Large intestine (tissue), 3 donors: ENCODE measurements around the gene ROR1. TPM values are rescaled to one million over a fixed set of nuclear protein-coding genes. Genes with fewer than 3 reads are reported as not detected.

Source experiments
- DNase-seq, 2 donors: peaks; one replicate each; pipeline versions ENCODE4 v3.0.0 to v3.0.0-alpha.2; 2013
- H3K27ac ChIP-seq: one replicate; pipeline ENCODE4 v1.5.1; 2013; ENCODE audit warnings: low read length
- H3K27me3 ChIP-seq: 2 replicates; pipeline ENCODE4 v1.6.1; 2013; ENCODE audit warnings: low read length; ENCODE audit not compliant: control insufficient read depth, insufficient read depth
- H3K36me3 ChIP-seq: 2 replicates; pipeline ENCODE4 v1.6.1; 2013; ENCODE audit warnings: low read length; ENCODE audit not compliant: control insufficient read depth, insufficient read depth
- H3K4me1 ChIP-seq: one replicate; pipeline ENCODE4 v1.6.1; 2013; ENCODE audit warnings: low read length; ENCODE audit not compliant: control insufficient read depth, insufficient read depth
- H3K4me3 ChIP-seq: one replicate; pipeline ENCODE4 v1.5.1; 2013; ENCODE audit warnings: low read length
- H3K9me3 ChIP-seq: one replicate; pipeline ENCODE4 v1.6.1; 2013; ENCODE audit warnings: mild to moderate bottlenecking, low read depth, low read length, moderate library complexity; ENCODE audit not compliant: control insufficient read depth
- WGBS: methylation state at CpG from one replicate; pipeline ENCODE4 v1.1.5; 2013; ENCODE audit warnings: low lambda C conversion rate; ENCODE audit not compliant: insufficient coverage; 5-methylcytosine and 5-hydroxymethylcytosine counted together
- polyA plus RNA-seq: library from polyadenylated mRNA; unstranded; fragments of 120-200 nt; gene quantifications from one replicate; pipeline ENCODE4 v1.2.1, GENCODE V29; 2013

Gene ROR1
- polyA plus RNA-seq, 1 donor, result 14.4 TPM

GRCh38 chr1:64107118-64107519, 333.3 kb downstream of the ROR1 start:
- no peak overlapping the region for H3K27ac ChIP-seq
- no peak overlapping the region for H3K4me3 ChIP-seq
- H3K9me3 ChIP-seq, result no peaks in the 10 kb centered on the region
- H3K27me3 ChIP-seq, result peaks cover 2% of the 10 kb centered on the region
- no peak for DNase-seq
- no peaks in the 10 kb centered on the region for H3K4me1 ChIP-seq
- H3K36me3 ChIP-seq, result no peaks in the 10 kb centered on the region
- WGBS, result 93% methylated on average over 3 of the region's 4 CpGs

DNA sequence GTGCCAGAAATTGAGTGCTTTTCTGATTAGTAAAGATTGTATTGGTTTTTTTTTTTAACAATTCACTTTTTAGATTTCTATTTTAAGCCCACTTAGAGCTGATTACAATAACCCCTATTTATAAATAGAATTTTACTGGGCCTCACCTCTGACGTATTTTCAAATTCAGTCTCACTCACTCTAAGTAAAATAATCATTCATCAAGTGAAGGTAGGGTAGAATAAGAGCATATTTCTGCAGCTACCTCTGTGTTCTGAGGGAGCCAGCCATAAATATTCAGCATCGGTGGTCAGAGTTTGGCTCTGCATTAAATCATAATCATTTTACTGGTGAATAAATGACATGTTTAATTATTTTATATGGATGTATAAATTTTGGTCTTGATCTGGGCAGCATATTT, 333.8 kb downstream of the ROR1 start:
- Histone ChIP-seq H3K9me3 (no peaks in the 10 kb centered on the region), H3K36me3 (no peaks in the 10 kb centered on the region), H3K4me3 (no peak overlapping the region), H3K27ac (no peak overlapping the region), H3K27me3 (peaks cover 2% of the 10 kb centered on the region), H3K4me1 (no peaks in the 10 kb centered on the region)
- WGBS, result 100% methylated on average over 1 of the region's 2 CpGs
- no peak for DNase-seq

GRCh38 chr1:64110924-64111777, 337.3 kb downstream of the ROR1 start:
- H3K27ac ChIP-seq, result no peak overlapping the region
- no peak for DNase-seq
- H3K4me1 ChIP-seq, result no peaks in the 10 kb centered on the region
- no peak overlapping the region for H3K4me3 ChIP-seq
- H3K9me3 ChIP-seq, result no peaks in the 10 kb centered on the region
- H3K27me3 ChIP-seq, result peaks cover 2% of the 10 kb centered on the region
- no peaks in the 10 kb centered on the region for H3K36me3 ChIP-seq
- 90% methylated on average over 3 of the region's 6 CpGs for WGBS

- no peak overlapping the region for H3K4me3 ChIP-seq
- no peak for DNase-seq
- WGBS, result no CpG with 5 or more reads among the region's 3 CpGs
- H3K27me3 ChIP-seq, result peaks cover 6% of the 10 kb centered on the region
- no peaks in the 10 kb centered on the region for H3K9me3 ChIP-seq
- no peaks in the 10 kb centered on the region for H3K4me1 ChIP-seq
- H3K27ac ChIP-seq, result no peak overlapping the region
- no peaks in the 10 kb centered on the region for H3K36me3 ChIP-seq
Observed at GRCh38 chr1:64111787-64112186, 338.0 kb downstream of the ROR1 start.

- peaks cover 8% of the 10 kb centered on the region for H3K27me3 ChIP-seq
- H3K4me1 ChIP-seq, result no peaks in the 10 kb centered on the region
- H3K4me3 ChIP-seq, result no peak overlapping the region
- H3K9me3 ChIP-seq, result no peaks in the 10 kb centered on the region
- no peak overlapping the region for H3K27ac ChIP-seq
- no peak for DNase-seq
- no peaks in the 10 kb centered on the region for H3K36me3 ChIP-seq
- WGBS, result no CpG with 5 or more reads among the region's 2 CpGs
Observed at GRCh38 chr1:64112281-64112680, 338.5 kb downstream of the ROR1 start.

- no peaks in the 10 kb centered on the region for H3K36me3 ChIP-seq
- no CpG with 5 or more reads among the region's 5 CpGs for WGBS
- no peak overlapping the region for H3K27ac ChIP-seq
- H3K4me1 ChIP-seq, result no peaks in the 10 kb centered on the region
- H3K27me3 ChIP-seq, result peaks cover 6% of the 10 kb centered on the region
- H3K9me3 ChIP-seq, result no peaks in the 10 kb centered on the region
- H3K4me3 ChIP-seq, result no peak overlapping the region
- no peak for DNase-seq
Observed at GRCh38 chr1:64114012-64114525, 340.3 kb downstream of the ROR1 start.

DNA sequence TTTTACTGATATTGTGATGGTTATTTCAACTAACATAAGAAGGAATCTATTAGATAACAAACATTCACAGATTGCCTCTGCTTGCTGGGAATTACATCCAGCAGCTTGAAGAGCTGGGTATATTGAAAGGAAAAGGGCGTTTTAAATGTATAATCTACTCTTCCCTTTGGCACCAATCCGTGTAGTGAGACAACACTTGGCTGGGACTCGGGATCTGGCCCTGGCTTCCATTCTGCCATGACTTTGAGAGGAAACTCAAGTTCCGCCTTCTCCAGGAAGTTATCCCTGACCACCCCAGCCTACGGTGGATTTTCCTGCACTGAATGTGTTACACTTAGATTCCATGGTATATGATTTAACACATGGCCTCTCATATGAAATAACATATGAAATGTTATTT, 342.7 kb downstream of the ROR1 start:
- DNase-seq, result no peak
- Histone ChIP-seq H3K27me3 (peaks cover 6% of the 10 kb centered on the region), H3K9me3 (no peaks in the 10 kb centered on the region), H3K36me3 (no peaks in the 10 kb centered on the region), H3K4me1 (no peaks in the 10 kb centered on the region), H3K4me3 (no peak overlapping the region), H3K27ac (no peak overlapping the region)
- no CpG with 5 or more reads among the region's 5 CpGs for WGBS

DNA sequence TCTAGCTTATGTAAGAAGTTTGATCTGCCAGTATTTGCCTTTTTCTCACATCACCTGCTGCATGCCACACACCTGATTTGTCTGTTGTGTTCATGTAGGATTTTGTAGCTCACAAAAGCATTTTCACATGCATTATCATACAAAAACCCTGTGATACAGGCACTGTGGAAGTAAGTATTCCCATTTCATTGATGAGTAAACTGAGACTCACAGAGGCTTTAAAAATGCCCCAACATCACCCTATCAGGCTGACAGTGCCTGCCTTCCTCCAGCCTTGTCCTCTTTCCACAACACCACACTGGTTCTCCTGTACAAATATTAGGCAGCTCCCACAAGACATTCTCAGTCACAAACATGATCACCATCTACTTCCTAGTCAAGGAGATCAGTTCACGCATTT, 343.7 kb downstream of the ROR1 start:
- no peak for DNase-seq
- no peaks in the 10 kb centered on the region for H3K36me3 ChIP-seq
- no peak overlapping the region for H3K27ac ChIP-seq
- H3K4me1 ChIP-seq, result no peaks in the 10 kb centered on the region
- H3K4me3 ChIP-seq, result no peak overlapping the region
- peaks cover 9% of the 10 kb centered on the region for H3K27me3 ChIP-seq
- WGBS, result no CpG with 5 or more reads among the region's 1 CpG
- no peaks in the 10 kb centered on the region for H3K9me3 ChIP-seq

GRCh38 chr1:64121766-64122385, 348.1 kb downstream of the ROR1 start:
- peaks cover 5% of the 10 kb centered on the region for H3K27me3 ChIP-seq
- no peak overlapping the region for H3K27ac ChIP-seq
- no CpG with 5 or more reads among the region's 1 CpG for WGBS
- no peaks in the 10 kb centered on the region for H3K4me1 ChIP-seq
- no peaks in the 10 kb centered on the region for H3K9me3 ChIP-seq
- no peaks in the 10 kb centered on the region for H3K36me3 ChIP-seq
- H3K4me3 ChIP-seq, result no peak overlapping the region
- DNase-seq, result no peak

GRCh38 chr1:64122588-64122987, 348.8 kb downstream of the ROR1 start:
- DNase-seq, result no peak
- no peaks in the 10 kb centered on the region for H3K9me3 ChIP-seq
- H3K4me1 ChIP-seq, result no peaks in the 10 kb centered on the region
- WGBS, result 100% methylated on average over 2 of the region's 3 CpGs
- peaks cover 4% of the 10 kb centered on the region for H3K27me3 ChIP-seq
- H3K36me3 ChIP-seq, result no peaks in the 10 kb centered on the region
- no peak overlapping the region for H3K4me3 ChIP-seq
- H3K27ac ChIP-seq, result no peak overlapping the region
